HCT116 (cell line): Measurements from ENCODE around the gene CPXCR1. TPM values are rescaled to one million over a fixed set of nuclear protein-coding genes. Genes with fewer than 3 reads are reported as not detected.
"Not testable (repeated sequence)": the region's sequence is repeated elsewhere in the genome, so short reads cannot be mapped to it uniquely, and the experiment has no call there.

ENCODE experiments used
- ATAC-seq: fragments of 200-7000 bp; cut with Tn5 transposase; 2 replicates; pipeline ENCODE4 v1.9.1; 2020; ENCODE audit warnings: mild to moderate bottlenecking, moderate library complexity
- BruUV-seq: library from RNA; stranded (reverse); fragments of 400-500 nt; replicated peaks from 2 replicates; lab custom pipeline; 2021; lab: Mats Ljungman, UMichigan
- CTCF ChIA-PET: fragments of 300-600 bp; sonication (Branson Sonifier 250); formaldehyde crosslinking; loops from one replicate; lab custom pipeline; 2021; ENCODE audit warnings: antibody characterized with exemption; lab: Charles Lee
- POLR2A ChIA-PET: fragments of 300-600, 350-600 bp; sonication (Branson Sonifier 250); formaldehyde crosslinking; loops from one replicate; lab custom pipeline; 2021; ENCODE audit warnings: antibody characterized with exemption; lab: Charles Lee
- RAD21 ChIA-PET, 2 experiments: fragments of 300-600 bp; sonication (Branson Sonifier 250); formaldehyde crosslinking; loops; one replicate each; lab custom pipeline; 2023; ENCODE audit warnings: low total read pairs in 2 of 2; ENCODE audit not compliant: uncharacterized antibody in 2 of 2, unreplicated experiment in 2 of 2, low non-redundant PET in 1 of 2; lab: Charles Lee
- DNase-seq: peaks from one replicate; pipeline ENCODE4 v3.0.0-alpha.2; 2010; ENCODE audit warnings: low read depth, low spot score
- H2AFZ ChIP-seq: fragments of 200-600 bp; shearing (Covaris generic), sonication (generic); 2 replicates; pipeline ENCODE4 v1.6.1; 2017; ENCODE audit warnings: low read depth, mixed run types, mixed read lengths, antibody characterized with exemption, low read length; ENCODE audit not compliant: poor library complexity, severe bottlenecking
- H3K27ac ChIP-seq: 2 replicates; pipeline ENCODE4 v1.5.1; 2012; ENCODE audit warnings: low read depth, low read length
- H3K27me3 ChIP-seq: fragments of 200-600 bp; sonication (generic); 2 replicates; pipeline ENCODE4 v1.6.1; 2016; ENCODE audit warnings: mixed run types, low read length, mixed read lengths; ENCODE audit not compliant: insufficient read depth
- H3K36me3 ChIP-seq, 2 experiments: fragments of 200-500 bp in 1 of 2; fragments of 200-600 bp in 1 of 2; sonication (Bioruptor generic) in 1 of 2; sonication (generic) in 1 of 2; 2 replicates each; pipeline versions ENCODE4 v1.5.1 to v1.6.1; 2014 to 2016; ENCODE audit warnings: low read length in 2 of 2, inconsistent platforms in 1 of 2, mixed read lengths in 1 of 2, mixed run types in 1 of 2; ENCODE audit not compliant: insufficient read depth in 2 of 2, control insufficient read depth in 1 of 2
- H3K4me1 ChIP-seq, 2 experiments: fragments of 200-600 bp in 1 of 2; sonication (generic) in 1 of 2; 2 replicates each; pipeline versions ENCODE4 v1.5.1 to v1.6.1; 2012 to 2017; ENCODE audit warnings: low read length in 2 of 2, inconsistent platforms in 1 of 2, mild to moderate bottlenecking in 1 of 2, mixed read lengths in 1 of 2, mixed run types in 1 of 2, moderate library complexity in 1 of 2; ENCODE audit not compliant: insufficient read depth in 2 of 2, control insufficient read depth in 1 of 2
- H3K4me2 ChIP-seq: fragments of 200-600 bp; sonication (generic); 2 replicates; pipeline ENCODE4 v1.6.1; 2017; ENCODE audit warnings: mixed run types, low read length, mixed read lengths
- H3K4me3 ChIP-seq, 2 experiments: fragments of 200-600 bp in 1 of 2; sonication (generic) in 1 of 2; replicated peaks in 1 of 2; 2 replicates each; pipeline ENCODE4 v1.5.1; 2011 to 2016; ENCODE audit warnings: low read length in 2 of 2, control low read depth in 1 of 2, low read depth in 1 of 2, mild to moderate bottlenecking in 1 of 2, mixed read lengths in 1 of 2, mixed run types in 1 of 2
- H3K79me2 ChIP-seq: fragments of 200-600 bp; sonication (generic); 2 replicates; pipeline ENCODE4 v1.6.1; 2017; ENCODE audit warnings: mild to moderate bottlenecking, mixed run types, low read length, moderate library complexity, mixed read lengths; ENCODE audit not compliant: insufficient read depth
- H3K9ac ChIP-seq: fragments of 200-600 bp; sonication (generic); 2 replicates; pipeline ENCODE4 v1.6.1; 2016; ENCODE audit warnings: low read length, mixed read lengths
- H3K9me2 ChIP-seq: fragments of 200-600 bp; sonication (generic), shearing (Covaris generic); 2 replicates; pipeline ENCODE4 v1.6.1; 2017; ENCODE audit warnings: mixed run types, mild to moderate bottlenecking, moderate library complexity; ENCODE audit not compliant: insufficient read depth
- H3K9me3 ChIP-seq, 2 experiments: fragments of 200-500 bp in 1 of 2; fragments of 200-600 bp in 1 of 2; sonication (Bioruptor generic) in 1 of 2; sonication (generic) in 1 of 2; 2 replicates each; pipeline ENCODE4 v1.6.1; 2014 to 2017; ENCODE audit warnings: low read length in 2 of 2, mixed read lengths in 2 of 2, inconsistent platforms in 1 of 2, low read depth in 1 of 2, mild to moderate bottlenecking in 1 of 2, mixed run types in 1 of 2, moderate library complexity in 1 of 2; ENCODE audit not compliant: control insufficient read depth in 1 of 2, insufficient read depth in 1 of 2
- H4K20me1 ChIP-seq: fragments of 200-600 bp; sonication (generic), shearing (Covaris generic); 2 replicates; pipeline ENCODE4 v1.6.1; 2017; ENCODE audit warnings: mixed run types, mild to moderate bottlenecking, moderate library complexity; ENCODE audit not compliant: insufficient read depth
- CBX3 ChIP-seq: IDR thresholded peaks from 2 replicates; pipeline ENCODE4 v1.6.1; 2012; ENCODE audit warnings: low read depth
- CEBPB ChIP-seq: IDR thresholded peaks from 2 replicates; pipeline ENCODE4 v1.6.1; 2012; ENCODE audit warnings: low read depth
- ELF1 ChIP-seq: IDR thresholded peaks from 2 replicates; pipeline ENCODE4 v1.6.1; 2012; ENCODE audit warnings: low read depth, borderline replicate concordance
- EZH2phosphoT487 ChIP-seq: fragments of 200-600 bp; IDR thresholded peaks from 2 replicates; pipeline ENCODE4 v1.6.1; 2018; ENCODE audit warnings: antibody characterized with exemption, borderline replicate concordance
- POLR2AphosphoS5 ChIP-seq: IDR thresholded peaks from 2 replicates; pipeline ENCODE4 v1.6.1; 2011; ENCODE audit warnings: mild to moderate bottlenecking, low read depth, low read length, moderate library complexity
- RAD21 ChIP-seq: IDR thresholded peaks from 2 replicates; pipeline ENCODE4 v1.6.1; 2012; ENCODE audit warnings: low read depth, mild to moderate bottlenecking
- SP1 ChIP-seq: IDR thresholded peaks from 2 replicates; pipeline ENCODE4 v1.6.1; 2012; ENCODE audit warnings: low read depth
- SRF ChIP-seq: IDR thresholded peaks from 2 replicates; pipeline ENCODE4 v1.6.1; 2012; ENCODE audit warnings: low read depth
- TCF7L2 ChIP-seq: IDR thresholded peaks from 2 replicates; pipeline ENCODE4 v1.7.0; 2011; ENCODE audit warnings: borderline replicate concordance, inconsistent platforms; ENCODE audit not compliant: insufficient read depth, insufficient read length; ENCODE audit errors: extremely low read depth
- YY1 ChIP-seq: IDR thresholded peaks from 2 replicates; pipeline ENCODE4 v1.6.1; 2011; ENCODE audit warnings: low read length, low read depth, moderate library complexity, mild to moderate bottlenecking; ENCODE audit not compliant: insufficient replicate concordance; ENCODE audit errors: extremely low read depth
- intact Hi-C: fragments of 100-400 bp; cut with micrococcal nuclease; formaldehyde crosslinking; loops from 2 replicates; pipeline ENCODE4 v1.10.0; 2022
- total RNA-seq: library from RNA; stranded (reverse); gene quantifications from one replicate; pipeline ENCODE4 v1.2.1, GENCODE V29; 2021; ENCODE audit not compliant: unreplicated experiment
- TF ChIP-seq, protein P1 (sequence below): IDR thresholded peaks from 2 replicates; pipeline ENCODE4 v1.6.1; 2012

CPXCR1 gene
- total RNA-seq, 1 experiment from 2014 or later: not detected

DNA sequence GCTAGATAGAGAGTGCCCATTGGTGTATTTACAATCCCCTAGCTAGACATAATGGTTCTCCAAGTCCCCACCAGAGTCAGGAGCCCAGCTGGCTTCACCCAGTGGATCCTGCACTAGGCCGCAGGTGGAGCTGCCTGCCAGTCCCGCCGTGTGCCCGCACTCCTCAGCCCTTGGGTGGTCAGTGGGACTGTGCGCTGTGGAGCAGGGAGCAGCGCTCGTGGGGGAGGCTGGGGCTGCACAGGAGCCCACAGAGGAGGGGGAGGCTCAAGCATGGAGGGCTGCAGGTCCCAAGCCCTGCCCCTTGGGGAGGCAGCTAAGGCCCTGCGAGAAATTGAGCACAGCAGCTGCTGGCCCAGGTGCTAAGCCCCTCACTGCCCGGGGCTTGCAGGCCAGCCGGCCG is 810 bp upstream of the CPXCR1 start:
- DNase-seq, H3K4me3 ChIP-seq, POLR2A ChIA-PET, H3K27ac ChIP-seq, H3K79me2 ChIP-seq, intact Hi-C loops, H3K9me3 ChIP-seq, BruUV-seq, H4K20me1 ChIP-seq, ATAC-seq, H3K4me2 ChIP-seq, H3K9me2 ChIP-seq, CTCF ChIA-PET, RAD21 ChIA-PET, H3K36me3 ChIP-seq, H2AFZ ChIP-seq, H3K27me3 ChIP-seq, H3K4me1 ChIP-seq, H3K9ac ChIP-seq: not testable (repeated sequence)

DNA sequence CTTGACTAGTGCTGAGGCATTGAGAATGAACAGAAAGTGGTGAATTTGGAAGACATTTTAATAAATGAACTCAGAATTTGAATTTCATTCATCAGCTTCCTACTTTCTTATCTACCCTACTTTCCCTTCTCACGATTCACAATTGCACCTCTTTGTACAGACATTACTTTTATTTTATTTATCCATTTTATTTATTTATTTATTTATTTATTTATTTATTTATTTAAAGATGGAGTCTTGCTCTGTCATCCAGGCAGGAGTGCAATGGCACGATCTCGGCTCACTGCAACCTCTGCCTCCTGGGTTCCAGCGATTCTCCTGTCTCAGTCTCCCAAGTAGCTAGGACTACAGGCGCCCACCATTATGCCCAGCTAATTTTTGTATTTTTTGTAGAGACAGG is 5.3 kb downstream of the CPXCR1 start:
- H3K4me1 ChIP-seq, CTCF ChIA-PET: not testable (repeated sequence)

DNA sequence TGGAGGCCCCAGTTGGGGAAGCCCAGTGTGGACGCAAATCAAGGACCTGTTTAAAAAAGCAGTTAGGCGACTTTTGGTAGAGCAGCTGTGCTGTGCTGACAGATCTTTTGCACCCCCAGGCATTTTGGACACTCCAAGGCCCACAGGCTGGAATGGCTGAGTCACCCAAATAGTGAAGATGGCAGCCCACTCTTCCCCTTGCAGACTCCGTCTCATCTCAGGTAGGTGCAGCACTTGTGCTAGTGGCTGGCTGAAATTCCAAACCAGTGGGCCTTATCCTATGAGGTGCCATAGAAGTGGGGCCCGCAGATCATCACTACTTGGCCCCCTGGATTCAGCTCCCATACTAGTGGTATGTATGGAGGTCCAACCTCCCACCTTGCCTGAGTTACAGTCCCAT is 42.8 kb downstream of the CPXCR1 start:
- Histone ChIP-seq H3K4me1 (no peaks in the 10 kb centered on the region), H3K9ac (no peak overlapping the region), H3K4me3 (no peak overlapping the region), H2AFZ (no peak overlapping the region), H3K27ac (no peak overlapping the region), H3K36me3 (no peaks in the 10 kb centered on the region), H3K9me3 (no peaks in the 10 kb centered on the region; a peak in 1 of 4 replicates), H3K79me2 (no peaks in the 10 kb centered on the region), H3K4me2 (no peak overlapping the region), H3K27me3 (no peaks in the 10 kb centered on the region), H4K20me1 (no peaks in the 10 kb centered on the region), H3K9me2 (no peaks in the 10 kb centered on the region)
- DNase-seq (no peak), ATAC-seq (no peak)
- intact Hi-C loops: no loop called here
- ChIA-PET CTCF (no interaction called here), POLR2A (no interaction called here), RAD21 (no interaction called here)
- BruUV-seq: no TSS peak
- no peak for TF ChIP-seq TCF7L2
- TF ChIP-seq CEBPB: no peak
- TF ChIP-seq CBX3: no peak
- no peak for TF ChIP-seq SP1
- no peak for TF ChIP-seq ELF1
- no peak for TF ChIP-seq RAD21
- TF ChIP-seq SRF: no peak
- TF ChIP-seq, protein P1, sequence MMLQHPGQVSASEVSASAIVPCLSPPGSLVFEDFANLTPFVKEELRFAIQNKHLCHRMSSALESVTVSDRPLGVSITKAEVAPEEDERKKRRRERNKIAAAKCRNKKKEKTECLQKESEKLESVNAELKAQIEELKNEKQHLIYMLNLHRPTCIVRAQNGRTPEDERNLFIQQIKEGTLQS: no peak
- no peak for TF ChIP-seq EZH2phosphoT487
- TF ChIP-seq YY1: no peak
- TF ChIP-seq POLR2AphosphoS5: no peak

More for the DNA sequence above, 5.3 kb downstream of the CPXCR1 start:
- H2AFZ ChIP-seq, H4K20me1 ChIP-seq, H3K9me3 ChIP-seq, DNase-seq, H3K4me2 ChIP-seq, H3K36me3 ChIP-seq, BruUV-seq, H3K4me3 ChIP-seq, ATAC-seq, H3K27me3 ChIP-seq, H3K9ac ChIP-seq, H3K9me2 ChIP-seq, POLR2A ChIA-PET, RAD21 ChIA-PET, H3K79me2 ChIP-seq, H3K27ac ChIP-seq, intact Hi-C loops: not testable (repeated sequence)
